GM12878 (cell line): ENCODE measurements around the gene ACACB. TPM values are rescaled to one million over a fixed set of nuclear protein-coding genes. Genes with fewer than 3 reads are reported as not detected.

Experiments
- ATAC-seq: fragments of 200-7000 bp; cut with Tn5 transposase; 3 replicates; pipeline ENCODE4 v1.9.1; 2020; ENCODE audit warnings: mild to moderate bottlenecking, moderate library complexity
- BruUV-seq: library from RNA; stranded (reverse); fragments of 400-500 nt; replicated peaks from 2 replicates; lab custom pipeline; 2021; lab: Mats Ljungman, UMichigan
- CTCF ChIA-PET: fragments of 300-600 bp; sonication (Branson Sonifier 250); formaldehyde crosslinking; extraction: SDS; loops from one replicate; lab custom pipeline; 2021; ENCODE audit warnings: inconsistent platforms; lab: Yijun Ruan, JAX
- POLR2A ChIA-PET: fragments of 350-600 bp; formaldehyde crosslinking; extraction: SDS; loops from one replicate; lab custom pipeline; 2021; ENCODE audit warnings: inconsistent platforms; lab: Charles Lee
- RAD21 ChIA-PET: fragments of 300-600 bp; sonication (Branson Sonifier 250); formaldehyde crosslinking; loops from one replicate; lab custom pipeline; 2023; ENCODE audit warnings: antibody characterized with exemption; ENCODE audit not compliant: unreplicated experiment; lab: Charles Lee
- SMC1A ChIA-PET: fragments of 300-600 bp; sonication (Branson Sonifier 250); formaldehyde crosslinking; loops from one replicate; lab custom pipeline; 2023; ENCODE audit not compliant: unreplicated experiment, uncharacterized antibody; lab: Charles Lee
- DNase-seq: peaks from one replicate; pipeline ENCODE4 v3.0.0-alpha.2; 2011; ENCODE audit warnings: low read depth, low spot score
- FAIRE-seq: peaks from 3 replicates; lab custom pipeline; 2011; peaks lifted over from hg19 to GRCh38; lab: Jason Lieb, UNC
- H2AFZ ChIP-seq: 2 replicates; pipeline ENCODE4 v1.6.0; 2011; ENCODE audit warnings: low read depth, low read length, control low read depth; ENCODE audit not compliant: control insufficient read depth
- H3K27ac ChIP-seq: 2 replicates; pipeline ENCODE4 v1.5.1; 2011; ENCODE audit warnings: control low read depth; ENCODE audit not compliant: control insufficient read depth, insufficient read depth
- H3K27me3 ChIP-seq, 2 experiments: replicated peaks in 1 of 2; 2 replicates each; pipeline versions ENCODE4 v1.6.0 to v1.6.1; 2011; ENCODE audit warnings: low read length in 1 of 2; ENCODE audit not compliant: control insufficient read depth in 2 of 2, insufficient read depth in 2 of 2
- H3K36me3 ChIP-seq, 2 experiments: 2 replicates each; pipeline ENCODE4 v1.5.1; 2011; ENCODE audit warnings: low read length in 1 of 2; ENCODE audit not compliant: control insufficient read depth in 2 of 2, insufficient read depth in 2 of 2
- H3K4me1 ChIP-seq: 2 replicates; pipeline ENCODE4 v1.6.1; 2011; ENCODE audit warnings: mild to moderate bottlenecking, low read length, moderate library complexity, mixed read lengths; ENCODE audit not compliant: control insufficient read depth, insufficient read depth
- H3K4me2 ChIP-seq: 2 replicates; pipeline ENCODE4 v1.6.0; 2011; ENCODE audit warnings: control low read depth; ENCODE audit not compliant: control insufficient read depth, insufficient read depth
- H3K4me3 ChIP-seq: fragments of 200-600 bp; sonication (generic); 2 replicates; pipeline ENCODE4 v1.5.1; 2016
- H3K79me2 ChIP-seq: 2 replicates; pipeline ENCODE4 v1.6.0; 2011; ENCODE audit warnings: low read length; ENCODE audit not compliant: control insufficient read depth, insufficient read depth
- H3K9ac ChIP-seq: 2 replicates; pipeline ENCODE4 v1.8.0; 2011; ENCODE audit warnings: low read length, control low read depth, mixed read lengths; ENCODE audit not compliant: control insufficient read depth, insufficient read depth
- H3K9me3 ChIP-seq: replicated peaks from 3 replicates; pipeline ENCODE4 v1.5.1; 2011; ENCODE audit warnings: mild to moderate bottlenecking, low read length; ENCODE audit not compliant: control insufficient read depth, insufficient read depth
- H4K20me1 ChIP-seq: 2 replicates; pipeline ENCODE4 v1.6.0; 2011; ENCODE audit not compliant: control insufficient read depth, insufficient read depth
- CEBPB ChIP-seq, 2 experiments: fragments of 150-350 bp in 1 of 2; IDR thresholded peaks; 2 replicates each; pipeline ENCODE4 v1.6.1; 2012 to 2014; ENCODE audit warnings: low read depth in 2 of 2, low read length in 2 of 2, borderline replicate concordance in 1 of 2, inconsistent platforms in 1 of 2
- ESRRA ChIP-seq: IDR thresholded peaks from 2 replicates; pipeline ENCODE4 v1.6.1; 2012; ENCODE audit warnings: mild to moderate bottlenecking, low read length, improper control_type of control experiment
- HDGF ChIP-seq: fragments of 450-650 bp; IDR thresholded peaks from 2 replicates; pipeline ENCODE4 v1.6.1; 2016; ENCODE audit warnings: antibody characterized with exemption
- NFYA ChIP-seq: IDR thresholded peaks from 2 replicates; pipeline ENCODE4 v1.6.1; 2011; ENCODE audit warnings: low read depth, mild to moderate bottlenecking, low read length, improper control_type of control experiment, borderline replicate concordance
- PAX5 ChIP-seq: IDR thresholded peaks from 2 replicates; pipeline ENCODE4 v1.6.1; 2011; ENCODE audit warnings: low read depth, low read length, borderline replicate concordance
- RUNX3 ChIP-seq: IDR thresholded peaks from 2 replicates; pipeline ENCODE4 v1.6.1; 2012; ENCODE audit warnings: low read length, inconsistent platforms
- SIN3A ChIP-seq: IDR thresholded peaks from 2 replicates; pipeline ENCODE4 v1.6.1; 2012; ENCODE audit warnings: low read depth, low read length, improper control_type of control experiment
- SIX5 ChIP-seq: IDR thresholded peaks from 2 replicates; pipeline ENCODE4 v1.6.1; 2011; ENCODE audit warnings: mild to moderate bottlenecking, low read depth, low read length, moderate library complexity; ENCODE audit not compliant: severe bottlenecking
- SMARCA5 ChIP-seq: fragments of 450-650 bp; IDR thresholded peaks from 2 replicates; pipeline ENCODE4 v1.6.1; 2017; ENCODE audit warnings: mild to moderate bottlenecking
- TCF12 ChIP-seq: IDR thresholded peaks from 2 replicates; pipeline ENCODE4 v1.6.1; 2011; ENCODE audit warnings: low read depth, mild to moderate bottlenecking, low read length
- ZNF622 ChIP-seq: fragments of 450-650 bp; IDR thresholded peaks from 2 replicates; pipeline ENCODE4 v1.6.1; 2017; ENCODE audit warnings: mild to moderate bottlenecking, inconsistent platforms
- WGBS: methylation state at CpG from one replicate; pipeline ENCODE4 v1.1.6; 2016; ENCODE audit warnings: low lambda C conversion rate; ENCODE audit not compliant: insufficient replicate concordance, insufficient coverage; ENCODE audit errors: missing lambda C conversion rate; 5-methylcytosine and 5-hydroxymethylcytosine counted together
- in situ Hi-C: fragments of 300-500 bp; cut with MboI; formaldehyde crosslinking; loops from 9 replicates; pipeline ENCODE4 v1.14.3; 2018; ENCODE audit warnings: mixed read lengths
- intact Hi-C: fragments of 100-400 bp; cut with micrococcal nuclease; formaldehyde crosslinking; loops from one replicate; pipeline ENCODE4 v1.14.2; 2022; ENCODE audit not compliant: unreplicated experiment
- polyA plus RNA-seq, 11 experiments: library from polyadenylated mRNA; depleted of rRNA in 4 of 11; unstranded in 6 of 11; stranded (reverse) in 5 of 11; fragments of >200 nt; fragmentation: Nextera tagmentation in 4 of 11; fragmentation: Illumina TruSeq in 1 of 11; extraction: Ambion mirVana in 4 of 11; extraction: Trizol in 1 of 11; gene quantifications; 1 replicate in 1 of 11; 2 replicates in 10 of 11; pipeline versions ENCODE4 v1.2.1 to v1.2.3, GENCODE V29; 2011 to 2016; ENCODE audit warnings: inconsistent platforms in 2 of 11, missing spikeins in 2 of 11, low read depth in 1 of 11
- total RNA-seq, 4 experiments: library from RNA; depleted of rRNA in 3 of 4; stranded (reverse); fragments of >200 nt in 3 of 4; fragmentation: Illumina TruSeq in 1 of 4; extraction: Trizol in 1 of 4; gene quantifications; 2 replicates each; pipeline versions ENCODE4 v1.2.1 to v1.2.3, GENCODE V29; 2013 to 2021
- TF ChIP-seq, protein P1 (sequence below): fragments of 450-650 bp; IDR thresholded peaks from 2 replicates; pipeline ENCODE4 v1.6.1; 2017; ENCODE audit warnings: borderline replicate concordance
- TF ChIP-seq, protein P2 (sequence below): fragments of 450-650 bp; formaldehyde crosslinking; IDR thresholded peaks from 2 replicates; pipeline ENCODE4 v1.5.0; 2022; ENCODE audit warnings: mild to moderate bottlenecking, missing genetic modification characterization

ACACB gene
- total and polyA plus RNA-seq, 10 of the 15 experiments (the other 5 are each of a cell fraction or from before 2014, with no cell fraction given): 0.05 to 1.9 (median 0.38) TPM; not detected in 2

DNA sequence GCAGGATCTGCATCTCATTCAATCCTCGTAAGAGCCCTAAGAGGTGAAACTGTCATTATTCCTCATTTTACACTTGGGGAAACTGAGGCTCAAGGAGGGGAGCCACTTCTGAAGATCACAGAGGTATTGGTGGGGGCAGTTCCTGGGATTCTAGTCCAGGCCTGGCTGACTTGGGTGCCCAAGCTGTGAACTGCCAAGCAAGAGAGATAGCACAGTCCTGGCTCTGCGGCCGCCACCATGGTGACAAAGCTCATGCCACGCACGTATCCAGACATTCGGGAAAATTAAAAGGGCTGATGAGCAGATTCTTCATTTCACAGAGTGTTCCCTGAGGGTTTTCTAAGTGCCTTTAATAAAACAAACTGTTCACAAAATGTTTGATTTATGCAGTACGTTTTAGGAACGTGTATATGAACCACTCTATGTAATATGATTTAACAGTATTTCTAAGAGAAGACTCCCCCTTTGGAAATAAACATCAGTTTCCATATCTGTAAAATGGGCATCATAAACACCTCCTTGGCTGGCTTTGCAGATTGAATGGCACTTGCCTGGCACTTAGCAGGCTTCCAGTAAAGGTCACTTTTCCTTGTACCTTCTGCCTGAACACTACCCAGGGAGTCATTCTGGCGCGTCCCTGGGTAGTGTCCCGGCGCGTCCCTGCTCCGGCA lies 84.6 kb downstream of the ACACB start:
- ATAC-seq: no peak
- RAD21 ChIA-PET: interaction anchor here (0.6 kb wide), 1 partner anchor 891 kb away, joined by 3 read pairs; no protein-coding TSS in a partner anchor
- no peaks in the 10 kb centered on the region for H3K27me3 ChIP-seq

More for the DNA sequence above, 84.6 kb downstream of the ACACB start:
- no peak overlapping the region for H3K4me3 ChIP-seq
- H2AFZ ChIP-seq: no peak overlapping the region
- no peaks in the 10 kb centered on the region for H3K79me2 ChIP-seq
- H3K4me1 ChIP-seq: no peaks in the 10 kb centered on the region
- H3K4me2 ChIP-seq: no peak overlapping the region
- in situ Hi-C loops (no loop called here), intact Hi-C loops (no loop called here)
- no peak for TF ChIP-seq HDGF
- TF ChIP-seq SMARCA5: no peak
- no peak for TF ChIP-seq CEBPB (IDR thresholded peaks at IDR 0.05; ENCODE audit: borderline replicate concordance in 1 of 2, low read depth in 2 of 2, low read length in 2 of 2)
- TF ChIP-seq ESRRA: no peak
- TF ChIP-seq RUNX3: no peak
- TF ChIP-seq NFYA: no peak
- TF ChIP-seq, protein P1, sequence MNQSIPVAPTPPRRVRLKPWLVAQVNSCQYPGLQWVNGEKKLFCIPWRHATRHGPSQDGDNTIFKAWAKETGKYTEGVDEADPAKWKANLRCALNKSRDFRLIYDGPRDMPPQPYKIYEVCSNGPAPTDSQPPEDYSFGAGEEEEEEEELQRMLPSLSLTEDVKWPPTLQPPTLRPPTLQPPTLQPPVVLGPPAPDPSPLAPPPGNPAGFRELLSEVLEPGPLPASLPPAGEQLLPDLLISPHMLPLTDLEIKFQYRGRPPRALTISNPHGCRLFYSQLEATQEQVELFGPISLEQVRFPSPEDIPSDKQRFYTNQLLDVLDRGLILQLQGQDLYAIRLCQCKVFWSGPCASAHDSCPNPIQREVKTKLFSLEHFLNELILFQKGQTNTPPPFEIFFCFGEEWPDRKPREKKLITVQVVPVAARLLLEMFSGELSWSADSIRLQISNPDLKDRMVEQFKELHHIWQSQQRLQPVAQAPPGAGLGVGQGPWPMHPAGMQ: no peak
- TF ChIP-seq SIN3A: no peak
- no peak for TF ChIP-seq SIX5
- TF ChIP-seq PAX5: no peak
- TF ChIP-seq TCF12: no peak
- TF ChIP-seq ZNF622: no peak
- TF ChIP-seq, protein P2, sequence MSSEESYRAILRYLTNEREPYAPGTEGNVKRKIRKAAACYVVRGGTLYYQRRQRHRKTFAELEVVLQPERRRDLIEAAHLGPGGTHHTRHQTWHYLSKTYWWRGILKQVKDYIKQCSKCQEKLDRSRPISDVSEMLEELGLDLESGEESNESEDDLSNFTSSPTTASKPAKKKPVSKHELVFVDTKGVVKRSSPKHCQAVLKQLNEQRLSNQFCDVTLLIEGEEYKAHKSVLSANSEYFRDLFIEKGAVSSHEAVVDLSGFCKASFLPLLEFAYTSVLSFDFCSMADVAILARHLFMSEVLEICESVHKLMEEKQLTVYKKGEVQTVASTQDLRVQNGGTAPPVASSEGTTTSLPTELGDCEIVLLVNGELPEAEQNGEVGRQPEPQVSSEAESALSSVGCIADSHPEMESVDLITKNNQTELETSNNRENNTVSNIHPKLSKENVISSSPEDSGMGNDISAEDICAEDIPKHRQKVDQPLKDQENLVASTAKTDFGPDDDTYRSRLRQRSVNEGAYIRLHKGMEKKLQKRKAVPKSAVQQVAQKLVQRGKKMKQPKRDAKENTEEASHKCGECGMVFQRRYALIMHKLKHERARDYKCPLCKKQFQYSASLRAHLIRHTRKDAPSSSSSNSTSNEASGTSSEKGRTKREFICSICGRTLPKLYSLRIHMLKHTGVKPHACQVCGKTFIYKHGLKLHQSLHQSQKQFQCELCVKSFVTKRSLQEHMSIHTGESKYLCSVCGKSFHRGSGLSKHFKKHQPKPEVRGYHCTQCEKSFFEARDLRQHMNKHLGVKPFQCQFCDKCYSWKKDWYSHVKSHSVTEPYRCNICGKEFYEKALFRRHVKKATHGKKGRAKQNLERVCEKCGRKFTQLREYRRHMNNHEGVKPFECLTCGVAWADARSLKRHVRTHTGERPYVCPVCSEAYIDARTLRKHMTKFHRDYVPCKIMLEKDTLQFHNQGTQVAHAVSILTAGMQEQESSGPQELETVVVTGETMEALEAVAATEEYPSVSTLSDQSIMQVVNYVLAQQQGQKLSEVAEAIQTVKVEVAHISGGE (CRISPR knock-in tag): no peak
- ChIA-PET CTCF (no interaction called here), POLR2A (no interaction called here), SMC1A (interaction anchor here (0.8 kb wide), 1 partner anchor 12 kb away, joined by 3 read pairs; no protein-coding TSS in a partner anchor)
- no peaks in the 10 kb centered on the region for H4K20me1 ChIP-seq
- DNase-seq (no peak), FAIRE-seq (no peak)
- no peaks in the 10 kb centered on the region for H3K9me3 ChIP-seq
- H3K27ac ChIP-seq: no peak overlapping the region
- 77% methylated on average over 14 of the region's 14 CpGs for WGBS
- H3K9ac ChIP-seq: no peak overlapping the region
- no peaks in the 10 kb centered on the region; a peak in 1 of 4 replicates for H3K36me3 ChIP-seq
- BruUV-seq: no TSS peak
